Skin of body (tissue), 1 donor: Measurements from ENCODE around the gene SIAH2. TPM values are rescaled to one million over a fixed set of nuclear protein-coding genes. Genes with fewer than 3 reads are reported as not detected.

Source experiments
- total RNA-seq: library from RNA; depleted of rRNA; stranded (reverse); fragments of >200 nt; gene quantifications from one replicate; pipeline ENCODE4 v1.2.3, GENCODE V29; 2014

The SIAH2 gene
- total RNA-seq, 1 donor from 2014 or later: 26.7 TPM

Other genes starting within 250 kb of the SIAH2 start
- gene SERP1, start 216.7 kb downstream of the SIAH2 start, total RNA-seq: 84.8 TPM
- gene EIF2A, start 216.4 kb downstream of the SIAH2 start, total RNA-seq: 149 TPM
- 45.9 TPM for gene SELENOT, start 159.8 kb downstream of the SIAH2 start, total RNA-seq
- not detected for gene ERICH6, start 59.2 kb downstream of the SIAH2 start, total RNA-seq
- gene MINDY4B, start 142.3 kb upstream of the SIAH2 start, total RNA-seq: not detected
- gene CLRN1, start 209.6 kb upstream of the SIAH2 start, total RNA-seq: not detected